Neural cell (in vitro differentiated cells): Measurements from ENCODE around the gene SF3B6. TPM values are rescaled to one million over a fixed set of nuclear protein-coding genes. Genes with fewer than 3 reads are reported as not detected.

Experiments used
- H2AFZ ChIP-seq: fragments of 200-600, 300-800 bp; sonication (generic), shearing (Covaris generic); 2 replicates; pipeline ENCODE4 v1.6.0; 2014; ENCODE audit warnings: low read depth, mild to moderate bottlenecking, antibody characterized with exemption, low read length, moderate library complexity
- H3F3A ChIP-seq: fragments of 200-600 bp; shearing (Covaris generic); 2 replicates; pipeline ENCODE4 v1.6.1; 2016; ENCODE audit warnings: mild to moderate bottlenecking, moderate library complexity, mixed read lengths, antibody characterized with exemption, low read length; ENCODE audit not compliant: insufficient read depth, poor library complexity, severe bottlenecking
- H3K27ac ChIP-seq: fragments of 200-600, 300-800 bp; sonication (generic), shearing (Covaris generic); 2 replicates; pipeline ENCODE4 v1.5.1; 2014; ENCODE audit warnings: mild to moderate bottlenecking, low read length, moderate library complexity
- H3K27me3 ChIP-seq: fragments of 300-800, 200-600 bp; sonication (generic), shearing (Covaris generic); 2 replicates; pipeline ENCODE4 v1.6.0; 2014; ENCODE audit warnings: mild to moderate bottlenecking, low read depth, low read length, moderate library complexity; ENCODE audit not compliant: insufficient read depth
- H3K36me3 ChIP-seq: fragments of 300-800, 200-600 bp; sonication (generic), shearing (Covaris generic); 2 replicates; pipeline ENCODE4 v1.5.1; 2014; ENCODE audit warnings: mild to moderate bottlenecking, antibody characterized with exemption, low read length, moderate library complexity; ENCODE audit not compliant: insufficient read depth
- H3K4me2 ChIP-seq: fragments of 300-800, 200-600 bp; sonication (generic), shearing (Covaris generic); 2 replicates; pipeline ENCODE4 v1.6.0; 2014; ENCODE audit warnings: mild to moderate bottlenecking, low read length
- H3K4me3 ChIP-seq: fragments of 300-800, 200-600 bp; sonication (generic), shearing (Covaris generic); 2 replicates; pipeline ENCODE4 v1.5.1; 2014; ENCODE audit warnings: mild to moderate bottlenecking, low read length, moderate library complexity
- H3K79me2 ChIP-seq: fragments of 200-600 bp; shearing (Covaris generic); replicated peaks from 2 replicates; pipeline ENCODE4 v1.6.0; 2014; ENCODE audit warnings: mild to moderate bottlenecking, low read length, moderate library complexity; ENCODE audit not compliant: insufficient read depth
- H3K9ac ChIP-seq: fragments of 300-800, 200-600 bp; sonication (generic), shearing (Covaris generic); 2 replicates; pipeline ENCODE4 v1.6.1; 2016; ENCODE audit warnings: mild to moderate bottlenecking, low read length, mixed read lengths
- H3K9me2 ChIP-seq: fragments of 200-600 bp; shearing (Covaris generic); 2 replicates; pipeline ENCODE4 v1.6.1; 2016; ENCODE audit warnings: mild to moderate bottlenecking, low read length, mixed read lengths; ENCODE audit not compliant: insufficient read depth
- H3K9me3 ChIP-seq: fragments of 200-600, 300-800 bp; sonication (generic), shearing (Covaris generic); 2 replicates; pipeline ENCODE4 v1.6.1; 2016; ENCODE audit warnings: mild to moderate bottlenecking, mixed run types, low read length, moderate library complexity, mixed read lengths
- H4K20me1 ChIP-seq: fragments of 200-600 bp; shearing (Covaris generic); 2 replicates; pipeline ENCODE4 v1.6.1; 2016; ENCODE audit warnings: mild to moderate bottlenecking, mixed run types; ENCODE audit not compliant: insufficient read depth
- CTCF ChIP-seq: fragments of 450-650 bp; IDR thresholded peaks from 2 replicates; pipeline ENCODE4 v1.5.1; 2014; ENCODE audit warnings: antibody characterized with exemption, mild to moderate bottlenecking, moderate library complexity; ENCODE audit not compliant: poor library complexity, severe bottlenecking
- EP300 ChIP-seq: fragments of 450-650 bp; conservative IDR thresholded peaks from 2 replicates; pipeline ENCODE4 v1.6.1; 2014; ENCODE audit warnings: antibody characterized with exemption, mild to moderate bottlenecking, moderate library complexity; ENCODE audit not compliant: poor library complexity, severe bottlenecking
- EZH2 ChIP-seq: fragments of 200-600, 300-800 bp; shearing (Covaris generic), sonication (generic); IDR thresholded peaks from 2 replicates; pipeline ENCODE4 v1.6.1; 2014; ENCODE audit warnings: antibody characterized with exemption, low read length, borderline replicate concordance, mild to moderate bottlenecking; ENCODE audit not compliant: insufficient read depth, poor library complexity, severe bottlenecking
- MXI1 ChIP-seq: fragments of 450-650 bp; conservative IDR thresholded peaks from 2 replicates; pipeline ENCODE4 v1.6.1; 2014; ENCODE audit warnings: antibody characterized with exemption, mild to moderate bottlenecking; ENCODE audit not compliant: poor library complexity, severe bottlenecking
- POLR2AphosphoS5 ChIP-seq: IDR thresholded peaks from 2 replicates; pipeline ENCODE4 v1.6.1; 2012
- RAD21 ChIP-seq: fragments of 450-650 bp; conservative IDR thresholded peaks from 2 replicates; pipeline ENCODE4 v1.6.1; 2014; ENCODE audit warnings: antibody characterized with exemption, mild to moderate bottlenecking, moderate library complexity
- REST ChIP-seq: IDR thresholded peaks from 2 replicates; pipeline ENCODE4 v1.6.1; 2012; ENCODE audit warnings: borderline replicate concordance
- SMC3 ChIP-seq: fragments of 450-650 bp; conservative IDR thresholded peaks from 2 replicates; pipeline ENCODE4 v1.6.1; 2014; ENCODE audit warnings: antibody characterized with exemption, mild to moderate bottlenecking, moderate library complexity; ENCODE audit not compliant: poor library complexity
- TAF1 ChIP-seq: IDR thresholded peaks from 2 replicates; pipeline ENCODE4 v1.6.1; 2012; ENCODE audit warnings: low read depth
- polyA plus RNA-seq: library from polyadenylated mRNA; depleted of rRNA; stranded (reverse); fragments of >200 nt; gene quantifications from 2 replicates; pipeline ENCODE4 v1.2.3, GENCODE V29; 2014

Gene SF3B6
- polyA plus RNA-seq, 1 donor from 2014 or later, result 442 TPM

- no peaks in the 10 kb centered on the region for H3K9me3 ChIP-seq
- H3F3A ChIP-seq, result no peaks in the 10 kb centered on the region
- H4K20me1 ChIP-seq, result no peaks in the 10 kb centered on the region
- no peaks in the 10 kb centered on the region for H3K9me2 ChIP-seq
- H3K79me2 ChIP-seq, result peaks cover 9% of the 10 kb centered on the region
- H3K4me3 ChIP-seq, result peak overlapping the region; percentile 94
- TF ChIP-seq POLR2AphosphoS5 (no peak), SMC3 (no peak), RAD21 (no peak), REST (no peak), MXI1 (no peak), CTCF (no peak), EP300 (no peak), TAF1 (no peak), EZH2 (no peak)
- no peak overlapping the region for H3K27ac ChIP-seq
- no peaks in the 10 kb centered on the region for H3K27me3 ChIP-seq
- H2AFZ ChIP-seq, result peak overlapping the region; percentile 83
- no peaks in the 10 kb centered on the region for H3K36me3 ChIP-seq
- no peak overlapping the region for H3K4me2 ChIP-seq
- peak overlapping the region; percentile 84 for H3K9ac ChIP-seq
Observed at GRCh38 chr2:24048769-24049484, 27.2 kb downstream of the SF3B6 start.

- H3F3A ChIP-seq, result no peaks in the 10 kb centered on the region
- peaks cover 12% of the 10 kb centered on the region for H3K79me2 ChIP-seq
- H3K27me3 ChIP-seq, result no peaks in the 10 kb centered on the region
- no peak overlapping the region for H3K9ac ChIP-seq
- H3K4me2 ChIP-seq, result no peak overlapping the region
- H3K27ac ChIP-seq, result no peak overlapping the region
- TF ChIP-seq MXI1 (no peak), EP300 (no peak), REST (no peak), SMC3 (no peak), CTCF (no peak), RAD21 (no peak), POLR2AphosphoS5 (no peak), TAF1 (no peak), EZH2 (no peak)
- H3K36me3 ChIP-seq, result no peaks in the 10 kb centered on the region
- peak overlapping the region; percentile 53 for H2AFZ ChIP-seq
- no peaks in the 10 kb centered on the region for H3K9me3 ChIP-seq
- H3K4me3 ChIP-seq, result peak overlapping the region; percentile 75
- H4K20me1 ChIP-seq, result no peaks in the 10 kb centered on the region
- no peaks in the 10 kb centered on the region for H3K9me2 ChIP-seq
Observed at GRCh38 chr2:24047703-24048033, 28.5 kb downstream of the SF3B6 start.
